GM12864 (cell line): ENCODE measurements around the gene DHCR7.
A peak's percentile ranks its signal among the peaks of the same experiment; 100 is the strongest.

ENCODE experiments used
- DNase-seq: peaks from one replicate; pipeline ENCODE4 v3.0.0-alpha.2; 2011; ENCODE audit warnings: low read depth
- H3K4me3 ChIP-seq: 2 replicates; pipeline ENCODE4 v1.5.1; 2011; ENCODE audit warnings: mild to moderate bottlenecking, low read depth, low read length, control low read depth
- TF ChIP-seq, protein P1 (sequence below): IDR thresholded peaks from 2 replicates; pipeline ENCODE4 v1.5.1; 2011; ENCODE audit warnings: low read depth, mild to moderate bottlenecking, moderate library complexity, low read length, control low read depth, inconsistent platforms; ENCODE audit errors: missing control alignments

Gene DHCR7

DNA sequence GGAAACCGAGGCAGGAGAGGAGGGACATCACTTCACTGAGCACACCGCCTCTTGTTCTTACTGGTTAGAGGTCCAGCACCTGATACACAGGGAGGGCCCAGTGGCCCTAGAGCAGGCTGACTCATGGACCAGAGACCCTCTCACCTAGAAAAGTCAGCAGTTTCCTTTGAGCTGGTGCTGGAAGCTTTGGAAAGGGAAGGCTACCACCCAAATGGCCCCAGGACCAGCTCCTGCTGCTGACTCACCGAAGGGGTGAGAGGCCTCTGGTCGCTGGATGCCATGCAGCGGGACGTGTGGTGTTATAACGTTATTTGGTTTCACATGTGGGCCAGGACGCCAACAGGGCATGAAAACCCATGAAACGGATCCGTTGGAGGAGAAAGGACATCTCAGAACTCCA is 8.6 kb upstream of the DHCR7 start:
- H3K4me3 ChIP-seq: no peak overlapping the region
- DNase-seq: no peak
- TF ChIP-seq, protein P1, sequence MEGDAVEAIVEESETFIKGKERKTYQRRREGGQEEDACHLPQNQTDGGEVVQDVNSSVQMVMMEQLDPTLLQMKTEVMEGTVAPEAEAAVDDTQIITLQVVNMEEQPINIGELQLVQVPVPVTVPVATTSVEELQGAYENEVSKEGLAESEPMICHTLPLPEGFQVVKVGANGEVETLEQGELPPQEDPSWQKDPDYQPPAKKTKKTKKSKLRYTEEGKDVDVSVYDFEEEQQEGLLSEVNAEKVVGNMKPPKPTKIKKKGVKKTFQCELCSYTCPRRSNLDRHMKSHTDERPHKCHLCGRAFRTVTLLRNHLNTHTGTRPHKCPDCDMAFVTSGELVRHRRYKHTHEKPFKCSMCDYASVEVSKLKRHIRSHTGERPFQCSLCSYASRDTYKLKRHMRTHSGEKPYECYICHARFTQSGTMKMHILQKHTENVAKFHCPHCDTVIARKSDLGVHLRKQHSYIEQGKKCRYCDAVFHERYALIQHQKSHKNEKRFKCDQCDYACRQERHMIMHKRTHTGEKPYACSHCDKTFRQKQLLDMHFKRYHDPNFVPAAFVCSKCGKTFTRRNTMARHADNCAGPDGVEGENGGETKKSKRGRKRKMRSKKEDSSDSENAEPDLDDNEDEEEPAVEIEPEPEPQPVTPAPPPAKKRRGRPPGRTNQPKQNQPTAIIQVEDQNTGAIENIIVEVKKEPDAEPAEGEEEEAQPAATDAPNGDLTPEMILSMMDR: no peak

DNA sequence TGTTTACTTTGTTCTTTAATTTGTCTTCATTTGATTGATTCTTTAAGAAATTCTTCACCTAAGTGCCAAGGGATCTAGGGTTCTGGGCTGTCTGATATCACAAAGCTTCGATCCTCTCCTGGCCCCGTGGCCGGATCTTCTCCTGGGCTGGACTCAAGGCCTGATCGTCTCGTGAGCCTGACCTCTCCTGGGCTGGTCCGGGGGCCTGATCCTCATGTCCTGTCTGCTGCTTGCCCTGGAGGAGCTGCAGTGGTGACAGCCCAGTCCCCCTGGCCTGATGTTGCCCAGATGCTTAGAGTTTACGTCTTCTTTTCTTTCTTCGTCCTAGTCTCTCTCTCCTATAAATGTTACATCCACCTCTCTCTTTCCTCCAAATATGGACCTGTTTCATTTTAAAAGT is 8.1 kb upstream of the DHCR7 start:
- DNase-seq: no peak
- H3K4me3 ChIP-seq: no peak overlapping the region
- TF ChIP-seq, protein P1: no peak

DNA sequence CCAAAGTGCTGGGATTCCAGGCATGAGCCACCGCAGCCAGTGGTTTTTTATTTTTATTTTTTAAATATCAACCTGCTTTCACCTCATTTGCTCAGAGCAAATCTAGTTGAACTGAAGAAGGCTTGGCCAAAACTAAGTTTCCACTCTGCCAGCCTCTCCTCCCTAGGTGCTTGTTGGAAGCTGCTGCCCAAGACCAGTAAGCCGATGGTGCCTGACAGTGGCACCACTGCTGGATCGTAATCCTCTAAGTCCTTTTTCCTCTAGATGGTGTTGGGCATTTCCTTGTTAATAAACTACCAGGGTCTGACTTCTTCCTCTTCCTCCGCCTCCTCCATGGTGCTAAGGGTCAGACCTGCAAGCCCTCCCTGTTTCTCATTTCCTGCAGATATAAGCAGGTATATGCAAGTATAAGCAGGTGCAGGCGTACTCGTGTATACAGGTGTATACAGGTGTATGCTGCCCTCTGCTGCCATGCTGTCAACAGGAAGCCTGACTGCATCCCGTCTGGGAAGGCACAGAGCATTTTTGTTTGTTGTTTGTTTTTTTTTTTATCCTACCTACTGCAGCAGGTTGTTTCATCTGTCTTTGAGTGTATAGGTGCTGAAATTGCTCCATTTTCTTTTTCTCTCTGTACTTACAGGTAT is 6.4 kb upstream of the DHCR7 start:
- DNase-seq: no peak
- TF ChIP-seq, protein P1: peak; percentile 20

DNA sequence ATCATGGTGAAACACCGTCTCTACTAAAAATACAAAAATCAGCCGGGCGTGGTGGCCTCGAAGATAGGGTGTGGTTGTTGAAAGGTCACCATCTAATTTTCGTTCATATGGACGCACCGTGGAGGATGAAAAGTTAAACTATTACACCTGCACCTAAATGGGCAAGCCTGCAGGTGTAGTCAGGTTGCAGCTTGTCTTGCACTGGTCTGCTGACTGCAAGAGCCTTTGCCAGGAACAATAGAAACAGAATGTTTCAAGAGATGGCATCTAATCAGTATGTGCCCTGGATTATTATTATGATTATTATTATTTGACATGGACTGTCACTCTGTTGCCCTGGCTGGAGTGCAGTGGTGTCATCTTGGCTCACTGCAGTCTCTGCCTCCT is 5.7 kb upstream of the DHCR7 start:
- TF ChIP-seq, protein P1: no peak
- DNase-seq: no peak
- H3K4me3 ChIP-seq: peak overlapping the region; percentile 65

More for the DNA sequence above, 6.4 kb upstream of the DHCR7 start:
- H3K4me3 ChIP-seq: no peak overlapping the region; the same call in 1 of the 2 replicates

DNA sequence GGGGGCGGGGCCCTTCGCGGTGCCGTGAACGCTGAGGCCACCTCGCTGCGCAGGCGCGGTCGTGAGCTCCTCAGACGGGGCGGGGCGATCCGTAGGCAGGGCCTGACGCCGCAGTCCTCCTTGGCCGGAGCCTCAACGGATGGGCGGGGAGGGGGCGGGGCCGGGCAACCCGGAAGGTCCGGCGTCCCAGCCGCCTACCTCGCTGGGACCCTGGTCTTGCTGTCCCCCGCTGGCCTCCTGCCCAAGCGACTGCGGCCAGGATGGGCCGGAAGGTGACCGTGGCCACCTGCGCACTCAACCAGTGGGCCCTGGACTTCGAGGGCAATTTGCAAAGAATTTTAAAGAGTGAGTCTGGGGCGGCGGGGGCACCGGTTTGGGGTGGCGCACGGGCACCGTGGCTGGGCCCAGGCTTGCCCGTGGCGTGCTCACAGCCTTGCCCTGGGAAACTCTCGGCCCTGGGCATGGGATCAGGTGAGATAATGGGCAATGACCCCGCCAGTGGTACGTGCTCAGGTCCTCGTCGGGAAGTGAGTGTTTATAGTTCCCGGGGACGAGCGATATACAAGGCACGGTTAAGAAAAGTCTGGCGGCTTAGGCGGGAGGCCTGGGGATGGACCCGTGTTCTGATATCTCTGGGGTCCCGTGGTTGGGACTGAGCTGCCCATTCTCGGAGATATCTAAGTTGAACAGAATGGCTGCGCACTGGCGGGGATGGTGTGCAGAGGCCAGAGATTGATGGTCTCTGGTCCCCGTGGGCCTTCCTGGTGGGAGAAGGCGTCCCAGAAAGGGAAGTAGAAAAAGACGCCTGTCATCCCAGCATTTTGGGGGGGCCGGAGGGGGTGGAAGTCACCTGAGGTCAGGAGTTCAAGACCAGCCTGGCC is 5.1 kb upstream of the DHCR7 start, which contains the start of gene NADSYN1:
TSS of gene NADSYN1 (plus strand) at position 167 of the 881 bp plus-strand sequence. CDS start at position 261, 94 bp downstream.
- TF ChIP-seq, protein P1: no peak
- DNase-seq: peak; percentile 72
- H3K4me3 ChIP-seq: peak within 1 kb of the TSS; percentile 72

DNA sequence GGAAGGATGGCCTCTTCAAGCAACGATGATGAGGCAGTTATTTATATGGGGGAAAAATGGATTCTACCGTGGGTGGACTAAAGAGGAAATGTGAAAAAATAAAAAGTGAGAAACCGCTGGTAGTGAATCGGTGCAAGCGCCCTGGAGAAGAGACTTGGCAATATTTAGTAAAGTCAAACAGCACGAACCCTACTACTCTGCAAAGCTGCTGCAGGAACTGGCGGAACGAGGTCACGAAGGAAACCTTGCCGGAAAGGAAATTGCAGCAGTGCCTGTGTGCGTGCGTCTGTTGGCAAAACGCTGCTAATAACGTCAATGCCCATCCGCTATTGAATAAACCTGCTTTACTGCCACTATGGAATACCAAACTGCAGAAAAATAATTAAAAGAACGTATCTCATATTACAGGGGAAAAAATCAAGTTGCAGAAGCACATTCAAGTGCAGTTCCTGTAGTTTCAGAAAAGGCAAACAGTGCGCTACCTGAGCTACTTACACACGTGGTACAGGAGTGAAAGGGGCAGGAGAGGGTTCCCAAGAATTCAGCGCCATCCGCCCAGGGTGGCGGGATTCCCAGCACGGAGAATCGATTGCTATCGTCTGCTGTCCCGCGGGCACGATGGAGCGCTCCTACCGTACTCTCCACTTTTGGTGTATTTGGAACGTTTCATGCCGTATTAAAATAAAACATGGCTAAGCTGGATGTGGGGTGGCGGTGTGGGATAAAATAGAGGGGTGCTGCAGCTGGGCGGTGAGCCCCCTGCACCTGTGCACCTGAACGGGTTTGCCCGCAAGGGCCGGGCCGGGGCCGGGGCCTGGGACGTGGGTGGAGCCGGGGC is 4.2 kb upstream of the DHCR7 start:
- TF ChIP-seq, protein P1: no peak
- peak; percentile 26 for DNase-seq
- H3K4me3 ChIP-seq: peak overlapping the region; percentile 72
